Endothelial cell of umbilical vein (primary cell): Measurements from ENCODE around the gene TPO.

Source experiments
- CTCF ChIP-seq, 2 donors: IDR thresholded peaks; 1 replicate in 1 of 2; 2 replicates in 1 of 2; pipeline ENCODE4 v1.5.1; 2011; ENCODE audit warnings: low read length in 2 of 2, mild to moderate bottlenecking in 2 of 2, moderate library complexity in 2 of 2, control low read depth in 1 of 2, inconsistent platforms in 1 of 2, low read depth in 1 of 2; ENCODE audit not compliant: insufficient read depth in 1 of 2; ENCODE audit errors: extremely low read depth in 1 of 2
- EZH2 ChIP-seq: IDR thresholded peaks from 2 replicates; pipeline ENCODE4 v1.6.1; 2012; ENCODE audit warnings: borderline replicate concordance, low read depth, mild to moderate bottlenecking, moderate library complexity, low read length, inconsistent platforms; ENCODE audit not compliant: severe bottlenecking
- FOS ChIP-seq: IDR thresholded peaks from 2 replicates; pipeline ENCODE4 v1.6.1; 2011; ENCODE audit warnings: mild to moderate bottlenecking, low read length, moderate library complexity, borderline replicate concordance; ENCODE audit not compliant: insufficient read depth
- GATA2 ChIP-seq: IDR thresholded peaks from 2 replicates; pipeline ENCODE4 v1.7.0; 2011; ENCODE audit warnings: low read depth, mild to moderate bottlenecking, moderate library complexity, mixed read lengths, low read length; ENCODE audit not compliant: insufficient read length, insufficient read depth
- JUN ChIP-seq: IDR thresholded peaks from 2 replicates; pipeline ENCODE4 v1.6.1; 2011; ENCODE audit warnings: borderline replicate concordance, low read depth; ENCODE audit not compliant: insufficient read length, insufficient read depth
- MAX ChIP-seq: IDR thresholded peaks from 2 replicates; pipeline ENCODE4 v1.6.1; 2011; ENCODE audit not compliant: insufficient read depth, insufficient read length
- MYC ChIP-seq: IDR thresholded peaks from one replicate; pipeline ENCODE4 v1.6.1; 2011; ENCODE audit warnings: mild to moderate bottlenecking, low read depth, low read length
- POLR2A ChIP-seq: IDR thresholded peaks from 2 replicates; pipeline ENCODE4 v1.6.1; 2012; ENCODE audit warnings: low read depth, mild to moderate bottlenecking, control low read depth, low read length
- POLR2AphosphoS5 ChIP-seq: IDR thresholded peaks from 2 replicates; pipeline ENCODE4 v1.6.1; 2012; ENCODE audit warnings: low read depth, mild to moderate bottlenecking, control low read depth, low read length, moderate library complexity; ENCODE audit not compliant: insufficient read depth

DNA sequence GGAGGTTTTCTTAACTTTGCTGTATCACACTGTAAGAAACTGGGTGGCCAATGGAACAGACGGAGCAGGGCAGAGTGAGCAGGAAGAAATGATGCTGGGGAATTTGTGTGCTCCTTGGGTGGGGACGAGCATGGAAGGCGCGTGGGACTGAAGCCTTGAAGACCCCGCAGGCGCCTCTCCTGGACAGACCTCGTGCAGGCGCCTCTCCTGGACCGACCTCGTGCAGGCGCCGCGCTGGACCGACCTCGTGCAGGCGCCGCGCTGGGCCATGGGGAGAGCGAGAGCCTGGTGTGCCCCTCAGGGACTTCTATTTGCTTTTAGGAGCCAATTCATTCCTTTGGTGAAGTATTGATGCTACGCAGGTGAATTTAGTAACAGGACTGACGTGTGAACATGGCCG lies 8.9 kb downstream of the TPO start:
- no peak for TF ChIP-seq CTCF (IDR thresholded peaks at IDR 0.05; ENCODE audit: extremely low read depth in 1 of 2, insufficient read depth in 1 of 2, low read depth in 1 of 2, low read length in 2 of 2)
- no peak for TF ChIP-seq POLR2A
- TF ChIP-seq EZH2: no peak
- no peak for TF ChIP-seq POLR2AphosphoS5
- TF ChIP-seq JUN: no peak
- TF ChIP-seq MAX: no peak
- no peak for TF ChIP-seq GATA2
- TF ChIP-seq FOS: no peak
- no peak for TF ChIP-seq MYC
